GM23248 (cell line): Measurements from ENCODE around the gene INSL3.

Source experiments
- EZH2 ChIP-seq: fragments of 200-600 bp; sonication (generic); IDR thresholded peaks from 2 replicates; pipeline ENCODE4 v1.6.1; 2018; ENCODE audit warnings: antibody characterized with exemption, mild to moderate bottlenecking; ENCODE audit not compliant: insufficient read depth, poor library complexity, severe bottlenecking
- EZH2phosphoT487 ChIP-seq: fragments of 200-600 bp; sonication (generic); IDR thresholded peaks from 2 replicates; pipeline ENCODE4 v1.6.1; 2018; ENCODE audit warnings: antibody characterized with exemption, moderate library complexity, mild to moderate bottlenecking, low read depth; ENCODE audit not compliant: insufficient read depth

- no peak for TF ChIP-seq EZH2
- TF ChIP-seq EZH2phosphoT487 = no peak
These were observed 42.3 kb upstream of the INSL3 start for GRCh38 chr19:17863520-17864182.
